HG02885 (cell line): ENCODE data around the gene DHRS4.

Experiments
- ATAC-seq: cut with Tn5 transposase; IDR thresholded peaks from one replicate; pipeline ENCODE4 v1.9.1; 2021; ENCODE audit warnings: mild to moderate bottlenecking; ENCODE audit not compliant: unreplicated experiment, poor library complexity

DHRS4 gene

DNA sequence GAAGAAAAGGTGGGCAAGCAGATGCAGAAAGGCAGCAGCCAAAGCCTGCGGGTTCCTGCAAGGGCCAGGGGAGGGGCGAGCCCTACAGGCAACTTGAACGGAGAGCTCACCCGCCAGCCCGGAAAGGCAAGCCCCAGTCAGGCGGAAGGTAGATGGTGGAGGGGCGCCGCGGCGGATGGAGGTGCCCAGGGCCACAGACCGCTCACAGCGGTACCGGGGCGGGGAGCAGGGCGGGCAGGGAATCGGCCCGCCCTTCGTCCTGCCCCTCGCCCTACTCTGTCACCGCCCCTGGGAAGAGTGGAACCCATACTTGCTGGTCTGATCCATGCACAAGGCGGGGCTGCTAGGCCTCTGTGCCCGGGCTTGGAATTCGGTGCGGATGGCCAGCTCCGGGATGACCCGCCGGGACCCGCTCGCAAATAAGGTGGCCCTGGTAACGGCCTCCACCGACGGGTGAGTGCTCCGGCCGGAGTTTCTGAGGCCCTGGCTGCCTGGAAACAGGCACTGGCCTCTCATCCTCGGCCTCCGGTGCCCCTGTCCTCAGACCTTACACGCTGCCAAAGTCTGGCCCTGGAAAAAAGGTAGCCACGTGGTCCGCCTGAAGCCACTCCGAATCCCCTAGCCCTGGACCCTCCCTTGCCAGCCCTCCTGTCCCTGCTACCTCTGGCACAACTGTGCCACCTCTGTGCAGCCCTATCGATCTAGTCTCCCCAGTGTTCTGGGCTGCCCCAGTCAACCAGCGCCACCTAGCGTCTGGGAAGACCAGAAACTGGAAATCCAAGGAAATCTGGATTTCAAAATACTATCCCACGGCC, at the start of gene DHRS4:
Gene DHRS4, plus strand, starts transcription at position 307 of the 815 bp plus-strand sequence. Its CDS starts 19 bp downstream, at position 326.
- ATAC-seq = peak; percentile 87

- ATAC-seq = no peak
Observed at GRCh38 chr14:23910101-23910875, 43.3 kb upstream of the DHRS4 start.

DNA sequence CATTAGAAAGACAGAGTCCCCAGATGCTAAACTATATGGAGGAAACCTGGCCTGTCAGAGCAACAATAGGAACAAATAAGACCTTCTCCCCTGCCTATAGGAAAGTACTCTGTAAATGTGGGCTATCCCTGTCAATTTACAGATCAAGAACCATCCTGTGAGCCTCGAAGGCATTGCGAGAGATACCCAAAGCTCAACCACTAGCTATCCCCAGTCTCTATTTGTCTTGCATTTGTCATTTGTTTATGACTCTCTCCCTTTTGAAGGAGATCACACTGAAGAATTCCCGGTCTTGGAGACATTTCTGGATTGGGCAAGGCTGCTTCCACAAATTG, 42.7 kb upstream of the DHRS4 start:
- ATAC-seq = no peak

DNA sequence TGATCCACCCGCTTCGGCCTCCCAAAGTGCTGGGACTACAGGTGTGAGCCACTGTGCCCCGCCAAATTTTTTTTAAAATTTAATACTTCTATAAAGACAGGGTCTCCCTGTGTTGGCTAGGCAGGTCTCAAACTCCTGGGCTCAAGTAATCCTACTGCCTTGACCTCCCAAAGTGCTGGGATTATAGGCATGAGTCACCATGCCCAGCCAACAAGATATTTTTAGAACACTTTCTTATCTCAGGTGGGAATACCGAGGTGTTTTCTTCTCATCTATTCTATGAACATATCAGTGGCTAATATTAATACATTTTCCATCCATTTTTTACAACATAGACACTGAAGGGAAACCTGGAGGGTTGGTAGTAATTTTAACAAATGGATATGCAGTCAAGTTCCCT, 38.0 kb upstream of the DHRS4 start:
- ATAC-seq = no peak

GRCh38 chr14:23916004-23916403, 37.6 kb upstream of the DHRS4 start:
- ATAC-seq = no peak

DNA sequence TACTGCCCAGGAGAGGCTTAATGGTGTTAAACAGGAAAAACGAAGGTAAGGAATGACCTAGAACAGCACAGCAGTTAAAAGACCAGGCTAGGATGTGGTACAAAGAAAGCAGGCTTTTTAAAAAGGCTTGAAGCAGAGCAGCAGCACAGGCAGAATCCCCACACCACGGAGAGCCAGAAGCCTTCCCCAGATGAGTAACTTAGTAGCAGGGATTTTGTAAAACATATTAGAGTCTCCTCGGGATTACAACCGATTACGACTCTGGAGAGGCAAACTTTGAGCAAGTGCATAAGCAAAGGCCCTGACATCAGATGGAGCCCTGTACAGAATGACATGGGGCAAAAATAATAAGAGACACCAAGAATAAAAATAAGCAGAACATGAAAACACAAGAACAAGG, 37.1 kb upstream of the DHRS4 start:
- no peak for ATAC-seq

DNA sequence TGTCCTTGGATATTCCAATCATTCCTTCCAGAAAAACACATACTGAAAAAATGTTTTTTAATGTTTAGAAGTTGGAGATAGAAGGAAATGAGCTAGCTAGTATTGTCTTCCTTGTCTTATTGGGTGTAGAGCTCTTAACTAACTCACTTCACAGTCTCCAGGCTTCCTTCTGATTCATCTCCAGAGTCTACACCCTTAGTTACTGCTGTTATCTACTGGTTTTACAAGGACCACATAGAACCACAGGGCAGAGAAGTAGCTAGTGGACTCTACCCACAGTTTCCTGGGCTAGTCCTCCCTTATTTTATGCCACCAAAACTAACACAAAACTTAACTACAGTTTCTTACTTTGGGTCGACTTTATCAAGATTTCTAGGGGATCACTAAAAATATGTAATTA, 31.0 kb upstream of the DHRS4 start:
- ATAC-seq = no peak

DNA sequence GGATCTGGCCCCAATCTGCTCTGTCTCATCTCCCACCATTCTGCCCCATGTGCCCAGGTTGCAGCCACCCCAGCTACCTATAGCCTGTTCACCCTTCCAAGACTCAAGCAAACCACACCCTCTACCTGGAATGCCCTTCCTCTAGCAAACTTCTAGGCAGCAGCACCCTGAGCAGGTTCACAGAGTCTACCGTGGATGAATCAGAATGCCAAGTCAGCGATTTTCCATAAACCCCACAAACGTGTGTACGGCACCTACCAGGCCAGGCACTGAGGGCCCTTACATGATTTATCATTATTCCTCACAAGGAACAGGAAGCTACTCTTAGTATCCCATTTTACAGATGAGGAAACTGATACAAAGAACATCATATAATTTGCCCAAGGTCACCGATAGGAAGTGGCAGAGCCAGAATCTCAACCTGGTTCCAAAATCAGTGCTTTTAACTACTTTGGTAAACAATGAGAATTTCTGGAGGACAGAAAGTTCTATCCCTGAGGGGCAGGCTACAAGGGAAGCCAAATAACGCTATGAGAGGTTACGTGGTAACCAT, 28.0 kb upstream of the DHRS4 start:
- ATAC-seq = no peak

DNA sequence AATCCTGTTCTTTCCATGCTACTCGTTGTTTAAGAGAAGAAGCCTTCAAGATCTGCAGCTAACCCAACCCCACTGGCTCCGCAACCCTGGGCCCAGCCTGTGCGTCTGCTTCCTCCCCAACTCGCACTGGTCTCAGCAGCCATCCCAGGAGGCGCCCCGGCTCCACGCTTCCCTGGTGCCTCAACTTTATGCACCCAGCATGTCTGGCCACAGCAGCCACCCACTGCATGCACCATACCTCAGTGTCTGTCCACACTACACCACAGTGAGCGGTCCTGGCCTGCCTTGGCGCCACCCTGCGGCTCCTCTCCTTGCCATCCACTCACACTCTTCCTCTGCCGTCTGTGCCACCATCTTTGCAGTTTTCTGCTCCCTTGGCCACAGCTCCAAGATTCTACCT, 27.0 kb upstream of the DHRS4 start:
- ATAC-seq = no peak

GRCh38 chr14:23929136-23929535, 24.4 kb upstream of the DHRS4 start:
- no peak for ATAC-seq

DNA sequence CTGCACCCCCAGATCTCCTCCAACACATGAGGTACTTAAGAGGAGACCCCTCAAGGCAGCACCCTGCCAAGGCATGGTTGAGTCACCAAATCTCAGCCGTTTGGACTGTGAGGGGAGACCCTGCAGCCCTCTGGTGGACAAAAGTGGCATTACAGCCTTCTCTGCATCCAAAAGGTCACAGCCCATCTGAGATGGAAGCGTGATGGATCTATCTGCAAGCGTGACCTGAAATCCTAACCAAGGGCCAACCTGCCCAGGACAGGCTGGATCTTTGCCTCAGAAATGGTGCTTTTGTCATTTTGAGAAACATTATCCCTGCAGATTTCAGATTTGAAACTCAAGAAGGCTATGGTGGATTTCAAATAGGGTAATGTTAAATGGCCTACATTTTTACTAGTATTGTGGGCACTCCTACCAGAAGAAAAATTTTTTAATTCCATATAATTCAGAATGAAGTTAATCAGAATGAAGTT, 23.7 kb upstream of the DHRS4 start:
- peak; percentile 69 for ATAC-seq

- ATAC-seq = no peak
Observed at GRCh38 chr14:23930742-23931141, 22.8 kb upstream of the DHRS4 start.

DNA sequence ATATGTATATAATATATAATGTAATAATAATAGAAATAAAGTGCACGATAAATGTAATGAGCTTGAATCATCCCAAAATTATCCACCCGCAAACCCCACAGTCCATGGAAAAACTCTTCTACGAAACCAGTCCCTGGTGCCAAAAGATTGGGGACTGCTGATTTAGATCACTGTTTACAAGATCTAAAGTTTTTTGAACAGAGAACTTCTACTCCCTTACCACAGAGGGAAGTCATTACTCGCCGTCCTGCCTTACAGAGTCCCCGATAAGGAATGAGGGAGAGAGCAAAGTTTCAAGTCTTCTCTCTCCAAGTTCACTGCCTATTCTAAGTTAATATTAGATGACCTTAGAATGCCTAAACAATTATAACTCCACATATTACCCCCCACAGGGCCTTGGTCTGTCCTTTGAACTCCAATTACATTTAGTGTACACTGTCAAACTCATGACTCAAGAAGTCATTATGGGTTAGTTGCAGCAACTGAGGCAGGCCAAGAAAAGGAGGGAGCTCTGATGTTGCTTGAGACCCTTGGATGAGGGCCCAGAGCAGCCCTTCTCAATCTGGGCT, 21.8 kb upstream of the DHRS4 start:
- ATAC-seq = no peak

- no peak for ATAC-seq
Observed at GRCh38 chr14:23932639-23933038, 20.9 kb upstream of the DHRS4 start.

DNA sequence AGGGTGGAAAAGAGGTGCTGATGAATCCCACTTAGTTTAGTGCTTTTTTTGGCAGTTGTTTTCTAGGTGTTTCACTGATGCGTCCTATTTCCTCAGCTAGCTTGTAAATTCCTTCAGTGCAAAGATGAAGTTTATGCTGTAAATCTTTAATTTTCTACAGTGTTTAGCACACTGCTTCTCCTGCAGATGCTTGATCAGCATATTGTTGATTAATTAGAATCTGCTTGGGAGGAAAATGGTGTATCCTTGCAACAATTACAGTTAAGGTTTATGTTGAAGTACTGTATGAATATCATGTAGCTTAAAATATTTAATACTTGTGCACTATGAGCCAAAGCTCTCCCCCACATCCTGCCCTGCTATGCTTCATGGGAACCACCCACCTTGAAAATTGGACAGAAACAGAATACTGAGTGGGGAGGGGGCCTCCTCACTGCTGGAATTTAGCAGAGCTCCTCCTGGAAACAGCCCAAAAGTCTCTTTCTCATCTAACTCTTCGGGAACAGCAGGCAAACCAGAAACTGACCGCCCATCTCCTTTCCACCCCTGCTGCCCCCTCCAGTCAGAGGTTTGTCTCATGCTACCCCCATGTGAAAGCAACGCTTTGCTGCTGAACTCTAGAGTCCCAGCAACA, 20.3 kb upstream of the DHRS4 start:
- no peak for ATAC-seq

GRCh38 chr14:23933742-23934128, 19.8 kb upstream of the DHRS4 start:
- no peak for ATAC-seq

DNA sequence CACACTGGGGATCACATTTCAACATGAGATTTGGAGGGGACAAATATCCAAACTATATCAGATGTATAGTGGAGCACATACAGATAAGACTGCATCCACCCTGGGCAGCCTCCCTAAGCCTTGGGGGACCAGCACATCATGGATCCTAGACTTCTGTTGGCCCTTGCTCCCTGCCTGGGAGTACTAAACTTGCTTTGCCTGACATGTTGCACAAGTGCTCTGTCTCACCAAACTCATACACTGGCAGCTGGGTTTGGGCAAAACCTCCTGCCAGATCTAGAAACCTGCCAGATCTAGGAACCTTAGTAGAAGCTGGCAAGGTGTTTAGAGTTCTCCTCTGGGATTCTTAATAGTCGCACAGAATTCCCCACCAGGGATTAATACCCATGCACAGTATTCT, 18.4 kb upstream of the DHRS4 start:
- ATAC-seq = no peak

DNA sequence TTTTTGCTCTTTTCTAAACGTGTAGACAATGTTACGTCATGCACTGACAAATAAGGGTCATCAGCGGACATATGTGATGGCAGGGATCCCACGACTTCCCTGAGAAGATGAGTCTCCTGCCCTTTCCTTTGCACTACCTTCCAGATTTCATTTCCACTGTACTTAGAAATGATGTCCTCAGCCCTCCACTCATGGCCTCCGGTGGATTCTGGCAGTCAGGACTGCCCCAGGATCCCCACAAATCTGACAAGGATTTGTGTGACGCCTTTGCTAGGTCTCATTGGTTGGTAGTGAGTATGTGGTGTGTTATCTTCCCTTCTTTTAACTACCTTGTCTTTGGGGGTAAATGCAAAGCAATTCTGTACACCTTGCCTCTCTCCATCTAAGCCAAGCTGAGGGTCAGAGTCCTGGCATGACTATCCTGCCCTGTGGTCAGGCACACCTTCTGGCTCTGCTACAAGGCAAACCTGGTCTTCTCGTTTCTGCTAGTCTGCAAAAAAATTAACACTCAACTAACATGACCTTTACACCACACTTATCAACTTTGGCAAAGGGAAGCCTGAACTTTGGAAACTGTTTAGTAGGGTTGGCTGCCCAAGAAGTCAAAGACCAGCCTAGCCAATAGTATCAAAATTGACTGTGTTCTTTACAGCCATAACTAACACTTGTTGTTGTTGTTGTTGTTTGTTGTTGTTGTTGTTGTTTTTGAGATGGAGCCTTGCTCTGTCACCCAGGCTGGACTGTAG, 17.3 kb upstream of the DHRS4 start:
- no peak for ATAC-seq

DNA sequence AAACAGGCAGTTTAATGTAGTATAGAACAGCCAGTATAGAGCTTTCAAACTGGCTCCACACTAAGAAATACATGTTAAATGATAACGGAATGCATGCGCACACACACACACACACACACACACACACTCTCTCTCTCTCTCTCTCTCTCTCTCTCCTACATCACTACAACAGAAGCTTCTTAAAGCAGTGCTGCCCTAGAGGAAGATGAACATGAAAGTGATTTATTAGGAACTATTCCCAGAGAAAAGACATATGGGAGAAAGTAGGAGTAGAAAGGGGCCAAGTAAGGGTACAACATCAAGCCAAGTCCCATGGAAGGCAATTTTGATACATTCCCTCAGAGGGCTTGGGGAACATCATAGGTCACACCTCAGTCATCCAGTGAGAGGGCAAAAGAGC, 16.4 kb upstream of the DHRS4 start:
- ATAC-seq = no peak

GRCh38 chr14:23938823-23939222, 14.7 kb upstream of the DHRS4 start:
- no peak for ATAC-seq
